AG09309 (cell line): ENCODE data around the gene MMGT1.
"Not testable (repeated sequence)": the region's sequence is repeated elsewhere in the genome, so short reads cannot be mapped to it uniquely, and the experiment has no call there.

Source experiments
- DNase-seq: peaks from one replicate; pipeline ENCODE4 v3.0.0-alpha.2; 2010; ENCODE audit warnings: low read depth
- H3K4me3 ChIP-seq: 2 replicates; pipeline ENCODE4 v1.5.1; 2011; ENCODE audit warnings: mild to moderate bottlenecking, low read depth, low read length, moderate library complexity; ENCODE audit not compliant: control insufficient read depth
- CTCF ChIP-seq: IDR thresholded peaks from 2 replicates; pipeline ENCODE4 v1.5.1; 2011; ENCODE audit warnings: mild to moderate bottlenecking, low read depth, low read length, inconsistent platforms; ENCODE audit not compliant: insufficient read depth, control insufficient read depth; ENCODE audit errors: missing control alignments

MMGT1 gene

GRCh38 chrX:135931644-135932487 is 41.9 kb downstream of the MMGT1 start:
- TF ChIP-seq CTCF, result peak; percentile 78
- DNase-seq, result peak; percentile 10
- no peak overlapping the region for H3K4me3 ChIP-seq

- H3K4me3 ChIP-seq, result no peak overlapping the region
- no peak for DNase-seq
- no peak for TF ChIP-seq CTCF
Measured at GRCh38 chrX:135927897-135928296, 45.9 kb downstream of the MMGT1 start.

- H3K4me3 ChIP-seq, result no peak overlapping the region
- DNase-seq, result no peak
- peak; percentile 31 for TF ChIP-seq CTCF
Measured at GRCh38 chrX:135923353-135923752, 50.4 kb downstream of the MMGT1 start.

DNA sequence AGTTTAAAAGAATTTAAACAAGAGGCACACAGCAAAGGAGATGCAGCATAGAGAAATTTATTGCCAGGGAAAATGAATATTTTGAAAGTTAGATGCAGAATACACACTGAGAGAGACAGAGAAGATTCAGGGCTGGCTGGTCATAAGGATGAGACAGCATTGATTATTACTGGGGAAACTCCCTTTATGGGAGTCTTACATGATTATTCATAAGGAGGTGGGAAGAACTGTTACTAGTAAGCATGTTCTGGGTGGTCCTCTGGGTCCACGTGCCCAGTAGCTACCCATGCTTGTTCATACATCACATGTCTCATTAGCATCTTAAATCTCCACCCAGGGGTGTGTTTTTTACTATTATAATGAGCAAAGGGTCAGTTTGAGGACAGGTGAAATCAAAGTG is 53.3 kb downstream of the MMGT1 start:
- not testable (repeated sequence) for H3K4me3 ChIP-seq, DNase-seq

- DNase-seq, result no peak
- H3K4me3 ChIP-seq, result no peak overlapping the region
- TF ChIP-seq CTCF, result no peak
Measured at GRCh38 chrX:135914404-135914803, 59.4 kb downstream of the MMGT1 start.
